Upper lobe of left lung (tissue), 6 donors: ENCODE results near the gene MIER2. TPM values are rescaled to one million over a fixed set of nuclear protein-coding genes. Genes with fewer than 3 reads are reported as not detected.

ENCODE experiments used
- ATAC-seq, 2 donors: fragments of 200-7000 bp; cut with Tn5 transposase; one replicate each; pipeline ENCODE4 v1.9.1; 2022; ENCODE audit warnings: mild to moderate bottlenecking in 2 of 2, moderate library complexity in 2 of 2; ENCODE audit not compliant: low FRiP score in 2 of 2
- DNase-seq, 2 donors: peaks; one replicate each; pipeline ENCODE4 v3.0.0-alpha.2; 2019 to 2020
- H3K27ac ChIP-seq, 4 donors: fragments of 200-600 bp; sonication (generic); one replicate each; pipeline ENCODE4 v1.5.1; 2016 to 2019
- H3K27me3 ChIP-seq, 4 donors: fragments of 200-600 bp; sonication (generic); one replicate each; pipeline ENCODE4 v1.5.1; 2017 to 2019
- H3K36me3 ChIP-seq, 4 donors: fragments of 200-600 bp; sonication (generic); one replicate each; pipeline ENCODE4 v1.5.1; 2016 to 2019
- H3K4me1 ChIP-seq, 4 donors: fragments of 200-600 bp; sonication (generic); one replicate each; pipeline ENCODE4 v1.5.1; 2018 to 2019
- H3K4me3 ChIP-seq, 4 donors: fragments of 200-600 bp; sonication (generic); one replicate each; pipeline ENCODE4 v1.5.1; 2017 to 2019; ENCODE audit warnings: mild to moderate bottlenecking in 2 of 4, moderate library complexity in 1 of 4
- H3K9me3 ChIP-seq, 4 donors: fragments of 200-600 bp; sonication (generic); one replicate each; pipeline ENCODE4 v1.5.1; 2018 to 2019
- CTCF ChIP-seq, 6 experiments: fragments of 450-650 bp in 4 of 6; fragments of 200-600 bp in 2 of 6; sonication (generic) in 2 of 6; IDR thresholded peaks; one replicate each; pipeline ENCODE4 v1.5.1; 2016 to 2019; ENCODE audit warnings: antibody characterized with exemption in 6 of 6
- EP300 ChIP-seq, 4 donors: sonication (generic); formaldehyde crosslinking; IDR thresholded peaks; one replicate each; pipeline ENCODE4 v1.5.1; 2017; ENCODE audit warnings: antibody characterized with exemption in 4 of 4, control low read depth in 2 of 4
- POLR2A ChIP-seq, 4 donors: fragments of 450-650 bp; IDR thresholded peaks; one replicate each; pipeline ENCODE4 v1.5.1; 2016 to 2017; ENCODE audit warnings: antibody characterized with exemption in 4 of 4, mild to moderate bottlenecking in 2 of 4
- POLR2AphosphoS5 ChIP-seq, 2 donors: sonication (generic); formaldehyde crosslinking; IDR thresholded peaks; one replicate each; pipeline ENCODE4 v1.5.1; 2017; ENCODE audit warnings: antibody characterized with exemption in 2 of 2
- WGBS, 2 donors: methylation state at CpG; one replicate each; pipeline ENCODE4 v1.1.5; 2017 to 2018; 5-methylcytosine and 5-hydroxymethylcytosine counted together
- total RNA-seq, 6 donors: library from RNA; depleted of rRNA in 4 of 6; stranded (reverse); fragments of >200 nt in 4 of 6; gene quantifications; one replicate each; pipeline versions ENCODE4 v1.1.0 to v1.2.1, GENCODE V29; 2016 to 2021
- donor health status: DM: no; HTN: no; CAD: no; lungs with moderate emphysema.
- donor health status: DM: no; HTN: yes; CAD: no; lungs with severe emphysema.

Gene MIER2
- total RNA-seq, 6 donors from 2014 or later: 16.4 to 64.8 (median 31.7) TPM

GRCh38 chr19:311813-312261 lies 32.8 kb downstream of the MIER2 start:
- Histone ChIP-seq H3K4me3 (peak overlapping the region; percentile 38 to 60 (median 50)), H3K9me3 (no peaks in the 10 kb centered on the region), H3K36me3 (peaks cover 6 to 80% (median 52%) of the 10 kb centered on the region in 4 donors), H3K4me1 (peaks cover 8 to 25% (median 19%) of the 10 kb centered on the region in 4 donors), H3K27ac (peak overlapping the region; percentile 83 to 91 (median 86)), H3K27me3 (no peaks in the 10 kb centered on the region)
- peak in 1 of 2 donors; percentile 85 for DNase-seq
- 76 to 87% methylated on average over 26 to 33 of the region's 33 CpGs for WGBS, 2 donors
- ATAC-seq: no peak
- TF ChIP-seq POLR2A (IDR thresholded peaks at IDR 0.05) (peak in 2 of 4 donors; percentile 24 to 58), CTCF (IDR thresholded peaks at IDR 0.05) (no peak), POLR2AphosphoS5 (IDR thresholded peaks at IDR 0.05) (peak; percentile 51 to 72)

GRCh38 chr19:310781-311496 lies 33.7 kb downstream of the MIER2 start:
- DNase-seq: no peak
- no peak for ATAC-seq
- Histone ChIP-seq H3K9me3 (no peaks in the 10 kb centered on the region), H3K27ac (peak overlapping the region; percentile 83 to 91 (median 86)), H3K36me3 (peaks cover 14 to 80% (median 55%) of the 10 kb centered on the region in 4 donors), H3K27me3 (no peaks in the 10 kb centered on the region), H3K4me3 (peak overlapping the region; percentile 38 to 60 (median 50)), H3K4me1 (peaks cover 8 to 26% (median 20%) of the 10 kb centered on the region in 4 donors)
- 67 to 76% methylated on average over 18 to 24 of the region's 24 CpGs for WGBS, 2 donors
- TF ChIP-seq EP300 (IDR thresholded peaks at IDR 0.05) (no peak), CTCF (IDR thresholded peaks at IDR 0.05) (no peak), POLR2A (IDR thresholded peaks at IDR 0.05) (no peak), POLR2AphosphoS5 (IDR thresholded peaks at IDR 0.05) (no peak)

GRCh38 chr19:310141-310651 lies 34.4 kb downstream of the MIER2 start:
- Histone ChIP-seq H3K36me3 (peaks cover 19 to 80% (median 62%) of the 10 kb centered on the region in 4 donors), H3K27ac (peak overlapping the region; percentile 83 to 91 (median 86)), H3K4me3 (peak overlapping the region; percentile 38 to 60 (median 50)), H3K4me1 (peaks cover 8 to 26% (median 20%) of the 10 kb centered on the region in 4 donors), H3K27me3 (no peaks in the 10 kb centered on the region), H3K9me3 (no peaks in the 10 kb centered on the region)
- DNase-seq: no peak
- TF ChIP-seq POLR2AphosphoS5 (IDR thresholded peaks at IDR 0.05): no peak
- TF ChIP-seq CTCF (IDR thresholded peaks at IDR 0.05): peak in 1 of 6 experiments; percentile 16
- 53 to 76% methylated on average over 25 to 30 of the region's 30 CpGs for WGBS, 2 donors
- peak in 1 of 2 donors; percentile 9 for ATAC-seq

- DNase-seq (no peak), ATAC-seq (no peak)
- Histone ChIP-seq H3K4me3 (peak overlapping the region in 3 of 4 donors; percentile 48 to 60 (median 52)), H3K4me1 (peaks cover 8 to 22% (median 17%) of the 10 kb centered on the region in 4 donors), H3K27me3 (no peaks in the 10 kb centered on the region), H3K9me3 (no peaks in the 10 kb centered on the region), H3K36me3 (peaks cover 19 to 80% (median 63%) of the 10 kb centered on the region in 4 donors), H3K27ac (peak overlapping the region; percentile 83 to 91 (median 86))
- no peak for TF ChIP-seq CTCF (IDR thresholded peaks at IDR 0.05)
- TF ChIP-seq POLR2A (IDR thresholded peaks at IDR 0.05): no peak
- TF ChIP-seq POLR2AphosphoS5 (IDR thresholded peaks at IDR 0.05): no peak
- TF ChIP-seq EP300 (IDR thresholded peaks at IDR 0.05): no peak
- WGBS, 2 donors: 75 to 78% methylated on average over 11 to 14 of the region's 14 CpGs
These were observed 35.4 kb downstream of the MIER2 start for GRCh38 chr19:309206-309565.
